Ascending aorta (tissue), 2 donors: ENCODE measurements around the gene CAMK4. TPM values are rescaled to one million over a fixed set of nuclear protein-coding genes. Genes with fewer than 3 reads are reported as not detected.

Experiments
- DNase-seq, 2 donors: peaks; one replicate each; pipeline ENCODE4 v3.0.0-alpha.2; 2019; ENCODE audit warnings: low spot score in 2 of 2
- H3K27ac ChIP-seq, 2 donors: fragments of 200-600 bp; sonication (generic); one replicate each; pipeline ENCODE4 v1.5.1; 2016 to 2017; ENCODE audit warnings: mild to moderate bottlenecking in 1 of 2
- H3K27me3 ChIP-seq: fragments of 200-600 bp; sonication (generic); one replicate; pipeline ENCODE4 v1.5.1; 2017
- H3K36me3 ChIP-seq, 2 donors: fragments of 200-600 bp; sonication (generic); one replicate each; pipeline ENCODE4 v1.5.1; 2016
- H3K4me1 ChIP-seq, 2 donors: fragments of 200-600 bp; sonication (generic); one replicate each; pipeline ENCODE4 v1.5.1; 2016 to 2017; ENCODE audit warnings: mild to moderate bottlenecking in 1 of 2
- H3K4me3 ChIP-seq, 2 donors: fragments of 200-600 bp; sonication (generic); one replicate each; pipeline ENCODE4 v1.5.1; 2016 to 2017; ENCODE audit warnings: mild to moderate bottlenecking in 1 of 2
- H3K9me3 ChIP-seq, 2 donors: fragments of 200-600 bp; sonication (generic); one replicate each; pipeline ENCODE4 v1.5.1; 2016
- intact Hi-C: fragments of 100-400 bp; cut with DNase I; formaldehyde crosslinking; loops from one replicate; pipeline ENCODE4 v1.15.1; 2023
- total RNA-seq: library from RNA; depleted of rRNA; stranded (reverse); fragments of >200 nt; gene quantifications from one replicate; pipeline ENCODE4 v1.1.0, GENCODE V29; 2016
- TF ChIP-seq, protein P1 (sequence below), 3 experiments: fragments of 200-600 bp in 2 of 3; fragments of 450-650 bp in 1 of 3; sonication (generic) in 2 of 3; IDR thresholded peaks; one replicate each; pipeline ENCODE4 v1.5.1; 2016 to 2019; ENCODE audit warnings: antibody characterized with exemption in 3 of 3, mild to moderate bottlenecking in 1 of 3, moderate library complexity in 1 of 3

CAMK4 gene
- total RNA-seq, 1 donor from 2014 or later = under 0.01 TPM

DNA sequence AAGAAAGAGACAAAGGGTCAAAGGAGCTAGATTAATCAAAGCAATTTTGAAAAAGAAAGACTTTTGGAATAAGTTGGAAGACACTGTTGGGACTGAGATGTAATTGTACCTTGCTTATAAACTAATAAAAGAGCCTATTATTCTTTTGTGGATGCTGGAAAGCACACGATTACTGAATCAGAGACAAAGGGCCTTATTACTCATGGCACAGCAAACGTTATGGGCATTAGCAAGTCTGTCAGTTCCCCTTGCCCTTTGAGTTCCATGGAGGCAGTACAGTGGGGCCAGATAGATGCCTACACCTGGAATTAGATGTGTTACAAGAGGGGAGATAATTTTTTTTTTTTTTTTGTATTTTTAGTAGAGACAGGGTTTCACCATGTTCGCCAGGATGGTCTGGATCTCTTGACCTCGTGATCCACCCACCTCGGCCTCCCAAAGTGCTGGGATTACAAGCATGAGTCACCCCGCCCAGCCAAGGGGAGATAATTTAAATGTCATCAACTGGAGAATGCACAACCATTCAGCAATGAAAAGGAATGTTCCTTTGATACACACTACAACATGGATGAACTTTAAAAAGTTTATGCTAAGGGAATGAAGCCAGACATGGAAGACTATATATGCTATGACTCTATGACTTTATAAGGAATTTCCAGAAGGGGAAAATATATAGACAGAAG, 159.2 kb downstream of the CAMK4 start:
- intact Hi-C loops = no loop called here
- Histone ChIP-seq H3K4me3 (no peak overlapping the region), H3K27ac (no peak overlapping the region), H3K27me3 (no peaks in the 10 kb centered on the region), H3K36me3 (no peaks in the 10 kb centered on the region), H3K9me3 (no peaks in the 10 kb centered on the region), H3K4me1 (no peaks in the 10 kb centered on the region)
- TF ChIP-seq, protein P1, sequence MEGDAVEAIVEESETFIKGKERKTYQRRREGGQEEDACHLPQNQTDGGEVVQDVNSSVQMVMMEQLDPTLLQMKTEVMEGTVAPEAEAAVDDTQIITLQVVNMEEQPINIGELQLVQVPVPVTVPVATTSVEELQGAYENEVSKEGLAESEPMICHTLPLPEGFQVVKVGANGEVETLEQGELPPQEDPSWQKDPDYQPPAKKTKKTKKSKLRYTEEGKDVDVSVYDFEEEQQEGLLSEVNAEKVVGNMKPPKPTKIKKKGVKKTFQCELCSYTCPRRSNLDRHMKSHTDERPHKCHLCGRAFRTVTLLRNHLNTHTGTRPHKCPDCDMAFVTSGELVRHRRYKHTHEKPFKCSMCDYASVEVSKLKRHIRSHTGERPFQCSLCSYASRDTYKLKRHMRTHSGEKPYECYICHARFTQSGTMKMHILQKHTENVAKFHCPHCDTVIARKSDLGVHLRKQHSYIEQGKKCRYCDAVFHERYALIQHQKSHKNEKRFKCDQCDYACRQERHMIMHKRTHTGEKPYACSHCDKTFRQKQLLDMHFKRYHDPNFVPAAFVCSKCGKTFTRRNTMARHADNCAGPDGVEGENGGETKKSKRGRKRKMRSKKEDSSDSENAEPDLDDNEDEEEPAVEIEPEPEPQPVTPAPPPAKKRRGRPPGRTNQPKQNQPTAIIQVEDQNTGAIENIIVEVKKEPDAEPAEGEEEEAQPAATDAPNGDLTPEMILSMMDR (IDR thresholded peaks at IDR 0.05) = no peak
- DNase-seq = no peak

DNA sequence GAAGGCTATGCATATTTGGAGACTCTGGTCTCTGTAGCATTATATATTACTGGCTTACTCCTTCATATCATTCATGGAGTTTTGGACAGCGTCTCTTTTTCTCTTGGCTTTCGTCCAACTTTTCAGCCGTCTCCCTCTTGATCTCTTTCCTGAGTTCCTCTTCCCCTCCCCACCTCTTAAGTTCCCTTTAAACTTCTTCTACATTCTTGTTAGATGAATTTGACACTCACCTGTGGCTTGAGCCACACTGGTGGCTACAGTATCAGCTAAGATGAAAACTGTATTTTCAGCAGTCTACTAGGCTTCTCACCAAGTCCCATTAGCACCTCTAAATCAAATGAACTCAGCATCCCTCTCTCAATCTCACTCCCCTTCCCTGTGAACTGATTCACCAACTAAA, 160.0 kb downstream of the CAMK4 start:
- intact Hi-C loops = no loop called here
- H3K27ac ChIP-seq = no peak overlapping the region

DNA sequence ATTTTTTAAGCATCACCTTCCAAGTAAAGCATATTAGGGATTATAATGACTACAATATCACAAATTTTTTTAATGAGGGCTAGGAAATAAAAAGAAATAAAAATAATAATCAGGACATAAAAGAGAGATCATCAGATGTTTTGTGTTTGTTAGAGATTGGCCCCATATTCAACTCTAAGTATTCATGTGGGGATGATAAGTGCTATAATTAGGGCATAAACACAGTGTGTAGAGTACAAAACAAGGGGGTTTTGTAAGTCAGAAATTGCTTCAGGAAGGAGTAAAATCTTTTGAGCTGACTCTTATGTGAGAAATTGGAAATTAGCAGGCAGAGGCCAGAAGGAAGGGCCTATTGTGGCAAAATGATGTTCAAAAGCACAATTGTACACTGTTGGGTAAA, 160.9 kb downstream of the CAMK4 start:
- H3K9me3 ChIP-seq = no peaks in the 10 kb centered on the region
- TF ChIP-seq, protein P1 (IDR thresholded peaks at IDR 0.05) = no peak

More for the DNA sequence above, 160.0 kb downstream of the CAMK4 start:
- H3K4me1 ChIP-seq = no peaks in the 10 kb centered on the region
- H3K36me3 ChIP-seq = no peaks in the 10 kb centered on the region
- no peak overlapping the region for H3K4me3 ChIP-seq
- no peak for DNase-seq
- no peaks in the 10 kb centered on the region for H3K9me3 ChIP-seq
- H3K27me3 ChIP-seq = no peaks in the 10 kb centered on the region
- TF ChIP-seq, protein P1 (IDR thresholded peaks at IDR 0.05) = no peak

DNA sequence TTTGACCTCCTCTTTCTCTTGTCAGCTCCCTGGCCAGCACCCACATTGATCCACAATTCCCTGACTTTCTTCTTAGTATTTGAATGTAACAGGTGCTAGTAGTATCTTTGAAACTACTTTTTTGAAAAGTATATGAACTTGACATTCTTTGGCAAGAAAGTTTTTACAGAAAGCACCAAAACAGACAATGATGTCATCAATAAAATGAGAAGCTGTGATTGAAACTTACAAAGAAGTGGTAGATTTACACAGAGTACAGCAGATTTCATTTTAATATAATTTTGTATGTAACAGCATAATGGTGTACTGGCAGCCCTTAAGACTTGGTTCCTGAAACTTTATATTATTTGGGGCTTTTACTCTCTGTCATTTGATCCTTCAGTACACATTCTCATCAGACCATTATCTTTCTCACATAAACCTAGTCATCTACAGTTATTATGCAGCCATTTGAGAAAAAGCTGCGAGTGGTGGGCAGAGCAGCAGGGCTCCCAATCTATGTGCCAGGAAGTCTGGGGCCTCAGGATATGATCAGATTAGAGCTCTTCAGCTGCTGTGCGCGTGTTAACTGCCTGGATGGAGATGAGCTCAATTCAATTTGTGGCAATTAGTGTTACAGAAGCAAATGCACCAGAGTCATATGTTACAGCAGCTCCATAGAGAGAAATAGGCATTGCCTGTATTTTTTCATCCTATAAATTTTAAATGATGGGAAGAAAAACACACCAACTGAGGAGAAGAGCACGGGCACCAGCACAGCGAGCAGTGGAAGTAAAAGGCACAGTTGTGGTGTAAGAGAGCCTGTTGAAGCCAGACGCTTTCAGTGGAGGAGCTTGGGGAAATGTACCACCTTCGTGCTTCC, 162.0 kb downstream of the CAMK4 start:
- H3K27ac ChIP-seq = no peak overlapping the region
- H3K36me3 ChIP-seq = no peaks in the 10 kb centered on the region
- TF ChIP-seq, protein P1 (IDR thresholded peaks at IDR 0.05) = no peak
- no peaks in the 10 kb centered on the region for H3K4me1 ChIP-seq
- no peaks in the 10 kb centered on the region for H3K27me3 ChIP-seq
- no peaks in the 10 kb centered on the region for H3K9me3 ChIP-seq
- no peak for DNase-seq
- H3K4me3 ChIP-seq = no peak overlapping the region
- intact Hi-C loops = no loop called here

More for the DNA sequence above, 160.9 kb downstream of the CAMK4 start:
- no peaks in the 10 kb centered on the region for H3K4me1 ChIP-seq
- no peak for DNase-seq
- no peak overlapping the region for H3K27ac ChIP-seq
- intact Hi-C loops = no loop called here
- no peak overlapping the region for H3K4me3 ChIP-seq
- H3K36me3 ChIP-seq = no peaks in the 10 kb centered on the region
- H3K27me3 ChIP-seq = no peaks in the 10 kb centered on the region

DNA sequence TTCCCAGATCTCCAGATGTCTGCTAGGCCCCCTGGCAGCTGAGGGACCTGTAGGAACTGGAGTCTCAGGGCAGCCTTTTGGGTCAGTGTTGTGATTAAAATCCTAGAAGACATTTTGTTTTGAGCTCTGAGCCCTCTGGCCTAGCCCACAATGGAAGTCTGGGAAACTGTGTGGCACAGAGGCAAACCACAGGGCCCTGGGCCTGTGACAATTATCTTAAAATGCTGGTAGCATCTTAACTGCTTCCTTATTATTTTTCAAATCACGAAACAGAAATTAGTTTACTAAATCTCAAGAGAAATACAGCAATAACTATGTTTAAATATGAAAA, 162.6 kb downstream of the CAMK4 start:
- TF ChIP-seq, protein P1 (IDR thresholded peaks at IDR 0.05) = no peak
- H3K27me3 ChIP-seq = no peaks in the 10 kb centered on the region
- DNase-seq = no peak
- no peak overlapping the region for H3K27ac ChIP-seq
- intact Hi-C loops = no loop called here
- no peak overlapping the region for H3K4me3 ChIP-seq
- no peaks in the 10 kb centered on the region for H3K4me1 ChIP-seq
- H3K9me3 ChIP-seq = no peaks in the 10 kb centered on the region
- no peaks in the 10 kb centered on the region for H3K36me3 ChIP-seq
